GM19467 (cell line): ENCODE data around the gene TRDN.
"Not testable (repeated sequence)": the region's sequence is repeated elsewhere in the genome, so short reads cannot be mapped to it uniquely, and the experiment has no call there.

ENCODE experiments used
- ATAC-seq: cut with Tn5 transposase; IDR thresholded peaks from one replicate; pipeline ENCODE4 v1.9.1; 2021; ENCODE audit warnings: mild to moderate bottlenecking, moderate library complexity; ENCODE audit not compliant: unreplicated experiment

TRDN gene

GRCh38 chr6:123515715-123516114 lies 121.0 kb downstream of the TRDN start:
- no peak for ATAC-seq

GRCh38 chr6:123509112-123509511 lies 127.6 kb downstream of the TRDN start:
- no peak for ATAC-seq

GRCh38 chr6:123508290-123508689 lies 128.5 kb downstream of the TRDN start:
- no peak for ATAC-seq

- ATAC-seq, result no peak
These were observed 129.2 kb downstream of the TRDN start for GRCh38 chr6:123507582-123507981.

GRCh38 chr6:123503619-123504018 lies 133.1 kb downstream of the TRDN start:
- no peak for ATAC-seq

GRCh38 chr6:123497025-123497424 lies 139.7 kb downstream of the TRDN start:
- ATAC-seq, result no peak

- ATAC-seq, result no peak
These were observed 147.2 kb downstream of the TRDN start for GRCh38 chr6:123489589-123489988.

- no peak for ATAC-seq
These were observed 155.8 kb downstream of the TRDN start for GRCh38 chr6:123480986-123481385.

GRCh38 chr6:123472025-123472702 lies 164.6 kb downstream of the TRDN start:
- not testable (repeated sequence) for ATAC-seq

GRCh38 chr6:123467392-123467791 lies 169.4 kb downstream of the TRDN start:
- ATAC-seq, result no peak

GRCh38 chr6:123462152-123462551 lies 174.6 kb downstream of the TRDN start:
- no peak for ATAC-seq

GRCh38 chr6:123458218-123458617 lies 178.5 kb downstream of the TRDN start:
- no peak for ATAC-seq

GRCh38 chr6:123456836-123457235 lies 179.9 kb downstream of the TRDN start:
- no peak for ATAC-seq

- ATAC-seq, result no peak
These were observed 182.3 kb downstream of the TRDN start for GRCh38 chr6:123454448-123454847.

- not testable (repeated sequence) for ATAC-seq
These were observed 183.7 kb downstream of the TRDN start for GRCh38 chr6:123453071-123453470.

GRCh38 chr6:123448306-123448884 lies 188.4 kb downstream of the TRDN start:
- ATAC-seq, result no peak

- no peak for ATAC-seq
These were observed 189.3 kb downstream of the TRDN start for GRCh38 chr6:123447315-123447937.

GRCh38 chr6:123439371-123439770 lies 197.4 kb downstream of the TRDN start:
- no peak for ATAC-seq

GRCh38 chr6:123434186-123434585 lies 202.6 kb downstream of the TRDN start:
- no peak for ATAC-seq

- ATAC-seq, result no peak
These were observed 205.8 kb downstream of the TRDN start for GRCh38 chr6:123430970-123431369.

- no peak for ATAC-seq
These were observed 209.7 kb downstream of the TRDN start for GRCh38 chr6:123427008-123427407.

GRCh38 chr6:123423130-123423529 lies 213.6 kb downstream of the TRDN start:
- ATAC-seq, result no peak
